HAP-1 (cell line): ENCODE data around the gene ASB4.

Experiments used
- DNase-seq, 2 experiments: peaks; one replicate each; pipeline ENCODE4 v3.0.0-alpha.2; 2016 to 2020; ENCODE audit warnings: low spot score in 2 of 2
- H3K27me3 ChIP-seq: fragments of 250-450 bp; sonication (Bioruptor Pico); 2 replicates; pipeline ENCODE4 v1.5.1; 2020; ENCODE audit warnings: low read depth, mild to moderate bottlenecking, moderate library complexity
- H3K36me3 ChIP-seq: fragments of 250-450 bp; sonication (Bioruptor Pico); replicated peaks from 2 replicates; pipeline ENCODE4 v1.5.1; 2020; ENCODE audit warnings: mild to moderate bottlenecking
- H3K4me1 ChIP-seq: fragments of 250-450 bp; sonication (Bioruptor Pico); 2 replicates; pipeline ENCODE4 v1.5.1; 2020; ENCODE audit warnings: mild to moderate bottlenecking
- H3K4me3 ChIP-seq: fragments of 250-450 bp; sonication (Bioruptor Pico); 2 replicates; pipeline ENCODE4 v1.5.1; 2020; ENCODE audit warnings: mild to moderate bottlenecking, moderate library complexity
- H3K9me3 ChIP-seq: fragments of 250-450 bp; sonication (Bioruptor Pico); 2 replicates; pipeline ENCODE4 v1.5.1; 2020; ENCODE audit warnings: mild to moderate bottlenecking, moderate library complexity
- in situ Hi-C: fragments of 300-500 bp; cut with MboI; formaldehyde crosslinking; loops from 3 replicates; pipeline ENCODE4 v1.14.3; 2020; ENCODE audit warnings: low sequenced_read_pairs, inconsistent platforms, mixed read lengths

The ASB4 gene

DNA sequence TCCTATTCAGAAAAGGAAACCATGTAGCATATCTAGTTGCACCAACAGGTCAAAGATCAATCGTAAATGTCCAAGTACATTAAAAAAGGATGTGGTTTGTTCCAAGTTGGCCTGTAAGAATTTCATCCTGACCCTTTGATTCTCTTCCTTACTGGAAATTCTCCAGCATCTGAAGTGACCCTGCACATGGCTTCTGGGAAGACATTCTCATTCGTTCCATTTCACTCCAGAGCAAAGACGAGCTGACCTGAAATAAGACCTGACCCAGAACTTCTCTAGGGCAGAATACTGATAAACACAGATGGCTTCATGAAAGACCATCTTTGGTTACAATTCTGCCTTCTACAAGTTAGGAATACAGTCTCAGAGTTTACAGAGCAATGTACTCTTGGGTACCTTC is 39.8 kb downstream of the ASB4 start:
- no peaks in the 10 kb centered on the region for H3K36me3 ChIP-seq
- in situ Hi-C loops, result loop anchor here (25.0 kb wide), 1 partner anchor 337 kb away; no protein-coding TSS in a partner anchor
- no peak overlapping the region for H3K4me3 ChIP-seq
- no peak for DNase-seq
- peaks cover 24% of the 10 kb centered on the region for H3K27me3 ChIP-seq
- no peaks in the 10 kb centered on the region for H3K9me3 ChIP-seq
- no peaks in the 10 kb centered on the region for H3K4me1 ChIP-seq

DNA sequence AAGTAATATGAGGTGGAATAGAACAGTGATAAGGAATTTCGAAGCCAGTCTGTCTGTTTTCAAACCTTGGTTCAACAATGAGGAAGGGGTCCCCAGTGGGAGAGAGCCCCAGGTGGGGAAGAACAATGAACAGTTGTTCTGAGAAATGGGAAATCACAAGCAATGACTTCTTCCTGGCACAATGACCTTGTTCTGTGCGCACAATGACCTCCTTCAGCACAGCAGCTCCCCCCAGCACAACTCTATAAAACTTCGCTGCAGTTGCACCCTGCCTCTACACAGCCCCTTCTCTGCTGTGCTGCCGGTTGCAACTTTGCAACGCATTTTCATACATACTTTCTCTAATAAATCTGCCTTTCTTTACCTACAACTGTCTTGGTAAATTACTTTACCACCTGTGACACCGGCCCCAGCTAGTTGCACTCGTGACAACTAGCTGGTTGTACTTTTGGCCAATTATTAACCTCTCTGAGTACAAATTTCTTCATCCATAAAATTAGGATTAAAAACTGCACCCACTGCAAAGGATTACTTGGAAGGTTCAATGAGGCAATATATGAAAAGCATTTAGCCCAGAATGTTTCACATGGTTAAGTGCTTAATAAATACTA is 40.5 kb downstream of the ASB4 start:
- no peaks in the 10 kb centered on the region for H3K36me3 ChIP-seq
- H3K27me3 ChIP-seq, result peaks cover 27% of the 10 kb centered on the region
- H3K4me3 ChIP-seq, result no peak overlapping the region
- DNase-seq, result no peak
- in situ Hi-C loops, result loop anchor here (25.0 kb wide), 1 partner anchor 336 kb away; no protein-coding TSS in a partner anchor
- H3K9me3 ChIP-seq, result no peaks in the 10 kb centered on the region
- H3K4me1 ChIP-seq, result no peaks in the 10 kb centered on the region

DNA sequence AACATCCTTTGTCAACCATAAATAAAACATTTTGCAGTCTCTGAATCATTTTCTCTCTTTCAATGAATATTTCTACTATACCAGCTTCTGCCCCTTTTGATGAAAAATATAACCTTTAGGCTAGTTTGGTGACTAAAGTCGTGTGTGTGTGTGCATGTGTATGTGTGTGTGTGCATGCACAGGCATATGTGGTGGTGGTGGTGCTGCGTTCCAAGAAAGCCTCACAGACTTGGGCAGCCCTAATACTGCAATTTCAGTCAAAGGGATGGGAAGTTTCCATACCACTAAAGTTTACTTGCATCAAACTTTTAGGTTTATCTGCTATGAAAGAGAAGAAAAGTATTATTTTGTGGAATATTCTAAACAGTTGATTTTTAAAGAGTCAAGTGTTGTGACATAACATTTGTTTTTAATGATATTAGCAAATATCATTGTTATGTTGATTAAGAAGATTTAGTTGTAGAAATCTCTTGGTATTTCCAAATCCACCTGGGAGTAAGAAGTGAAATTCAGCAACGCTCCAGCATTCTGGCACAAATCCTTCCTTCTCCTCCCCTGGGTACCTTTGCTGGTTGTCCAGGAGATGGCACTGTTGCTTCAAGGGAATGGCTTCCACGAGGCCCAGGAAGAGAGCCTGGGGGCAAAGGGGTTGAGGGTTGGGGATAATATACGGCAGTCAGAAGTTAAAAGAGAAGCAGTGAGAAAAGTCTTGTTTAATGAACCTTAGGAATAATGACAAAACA is 41.5 kb downstream of the ASB4 start:
- Histone ChIP-seq H3K27me3 (peaks cover 30% of the 10 kb centered on the region), H3K36me3 (no peaks in the 10 kb centered on the region), H3K9me3 (no peaks in the 10 kb centered on the region), H3K4me1 (no peaks in the 10 kb centered on the region), H3K4me3 (no peak overlapping the region)
- DNase-seq, result peak; percentile 59 to 82
- in situ Hi-C loops, result loop anchor here (25.0 kb wide), 1 partner anchor 335 kb away; no protein-coding TSS in a partner anchor

DNA sequence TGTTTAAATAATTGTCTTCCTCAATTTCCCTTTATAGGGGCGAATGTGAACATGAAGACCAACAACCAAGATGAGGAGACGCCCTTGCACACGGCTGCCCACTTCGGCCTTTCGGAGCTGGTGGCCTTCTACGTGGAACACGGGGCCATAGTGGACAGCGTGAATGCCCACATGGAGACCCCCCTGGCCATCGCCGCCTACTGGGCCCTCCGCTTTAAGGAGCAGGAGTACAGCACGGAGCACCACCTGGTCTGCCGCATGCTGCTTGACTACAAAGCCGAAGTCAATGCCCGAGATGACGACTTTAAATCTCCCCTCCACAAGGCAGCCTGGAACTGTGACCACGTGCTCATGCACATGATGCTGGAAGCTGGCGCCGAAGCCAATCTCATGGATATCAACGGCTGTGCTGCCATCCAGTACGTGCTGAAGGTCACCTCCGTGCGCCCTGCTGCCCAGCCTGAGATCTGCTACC is 42.1 kb downstream of the ASB4 start:
- Histone ChIP-seq H3K36me3 (no peaks in the 10 kb centered on the region), H3K9me3 (no peaks in the 10 kb centered on the region), H3K27me3 (peaks cover 34% of the 10 kb centered on the region), H3K4me3 (no peak overlapping the region), H3K4me1 (no peaks in the 10 kb centered on the region)
- DNase-seq, result no peak
- in situ Hi-C loops, result loop anchor here (25.0 kb wide), 1 partner anchor 334 kb away; no protein-coding TSS in a partner anchor

DNA sequence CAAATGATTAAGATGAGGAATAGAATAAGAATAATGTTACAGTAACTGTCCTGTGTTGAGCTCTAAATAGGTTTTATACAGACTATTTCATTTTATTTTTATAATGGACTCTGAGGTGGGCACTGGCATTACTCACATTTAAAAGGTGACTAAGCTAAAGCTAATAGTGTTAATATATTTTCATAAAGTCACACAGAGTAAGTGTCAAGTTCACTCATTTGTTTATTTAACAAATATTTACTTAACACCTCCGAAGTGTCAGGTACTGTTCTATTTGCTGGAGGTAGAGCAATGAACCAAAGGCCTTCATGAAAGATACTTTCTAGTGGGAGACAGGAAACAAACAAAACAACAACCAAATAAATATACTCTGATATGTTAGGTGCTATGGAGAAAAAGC is 44.0 kb downstream of the ASB4 start:
- H3K36me3 ChIP-seq, result no peaks in the 10 kb centered on the region
- peaks cover 30% of the 10 kb centered on the region for H3K27me3 ChIP-seq
- H3K4me3 ChIP-seq, result no peak overlapping the region
- no peaks in the 10 kb centered on the region for H3K9me3 ChIP-seq
- H3K4me1 ChIP-seq, result no peaks in the 10 kb centered on the region
- no peak for DNase-seq
- in situ Hi-C loops, result loop anchor here (25.0 kb wide), 1 partner anchor 333 kb away; no protein-coding TSS in a partner anchor

DNA sequence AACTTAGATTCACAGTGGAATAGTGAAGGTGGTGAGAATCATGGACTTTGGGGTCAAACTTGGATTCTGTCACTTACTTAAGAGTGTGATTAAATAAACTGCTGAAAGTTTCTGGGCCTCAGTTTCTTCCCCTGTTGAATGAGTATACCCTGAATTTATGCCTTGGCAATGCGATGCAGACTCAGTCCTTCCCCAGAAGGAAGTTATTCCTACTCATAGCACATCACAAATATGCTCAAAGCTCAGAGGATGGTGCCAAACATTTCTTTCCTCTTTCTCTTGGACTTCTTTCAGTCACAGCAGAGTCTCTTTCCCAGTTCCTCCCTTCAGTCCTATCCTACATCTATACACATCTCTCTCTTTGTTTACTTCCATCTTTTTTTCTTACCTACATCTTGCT is 45.1 kb downstream of the ASB4 start:
- peaks cover 21% of the 10 kb centered on the region for H3K27me3 ChIP-seq
- H3K4me3 ChIP-seq, result no peak overlapping the region
- DNase-seq, result no peak
- no peaks in the 10 kb centered on the region for H3K36me3 ChIP-seq
- H3K4me1 ChIP-seq, result no peaks in the 10 kb centered on the region
- H3K9me3 ChIP-seq, result no peaks in the 10 kb centered on the region
- in situ Hi-C loops, result loop anchor here (25.0 kb wide), 1 partner anchor 331 kb away; no protein-coding TSS in a partner anchor

DNA sequence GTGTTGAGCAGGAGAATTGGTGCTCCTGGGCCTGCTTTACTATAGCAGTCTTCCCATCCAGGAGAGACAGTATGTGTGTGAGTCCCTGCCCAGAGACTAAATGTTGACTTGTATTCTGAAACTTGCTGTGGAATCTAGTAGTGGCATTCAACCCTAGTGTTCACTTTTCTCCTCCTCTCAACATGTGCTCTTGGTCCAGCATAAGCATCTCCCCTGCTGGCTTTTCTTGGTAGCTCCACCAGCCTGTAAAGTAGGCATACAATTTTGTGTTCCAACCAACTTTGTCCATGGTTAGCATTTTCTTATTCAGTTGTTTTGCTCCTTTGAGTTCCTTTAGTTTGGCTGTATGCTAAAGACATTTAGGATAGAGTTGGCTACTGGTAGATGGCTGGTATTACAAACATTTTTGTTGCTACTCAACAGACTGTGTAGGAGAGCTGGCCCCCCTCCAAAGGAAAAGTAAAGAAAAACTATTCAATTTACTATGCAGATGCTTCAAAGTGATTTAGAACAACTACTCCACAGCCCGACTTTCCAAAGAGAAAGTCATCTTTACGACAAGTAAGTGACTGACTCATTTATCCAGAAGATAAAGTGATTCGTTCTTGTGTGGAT is 46.0 kb downstream of the ASB4 start:
- H3K4me1 ChIP-seq, result no peaks in the 10 kb centered on the region
- in situ Hi-C loops, result loop anchor here (25.0 kb wide), 1 partner anchor 331 kb away; no protein-coding TSS in a partner anchor
- no peaks in the 10 kb centered on the region for H3K9me3 ChIP-seq
- peaks cover 20% of the 10 kb centered on the region for H3K27me3 ChIP-seq
- H3K36me3 ChIP-seq, result no peaks in the 10 kb centered on the region
- H3K4me3 ChIP-seq, result no peak overlapping the region
- DNase-seq, result no peak

DNA sequence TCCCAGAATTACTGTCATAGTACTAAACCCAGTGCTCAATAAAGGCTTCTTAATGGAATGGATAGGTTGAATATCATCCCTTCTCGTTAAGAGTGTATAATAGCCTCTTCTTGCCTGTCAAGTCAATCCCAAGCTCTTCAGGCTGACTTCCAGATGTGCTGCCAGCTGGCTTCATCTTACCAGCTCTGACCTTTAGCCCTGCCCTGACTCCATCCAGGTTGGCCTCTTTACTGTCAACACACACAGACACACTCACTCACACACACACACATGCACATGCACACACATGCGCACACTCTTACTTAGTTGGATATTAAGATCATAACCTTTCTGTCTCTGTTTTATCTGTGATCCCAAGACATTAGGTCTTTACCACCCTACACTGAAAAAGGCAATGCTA is 49.1 kb downstream of the ASB4 start:
- Histone ChIP-seq H3K36me3 (no peaks in the 10 kb centered on the region), H3K27me3 (peaks cover 17% of the 10 kb centered on the region), H3K4me3 (no peak overlapping the region), H3K4me1 (no peaks in the 10 kb centered on the region), H3K9me3 (no peaks in the 10 kb centered on the region)
- in situ Hi-C loops, result loop anchor here (5.0 to 25.0 kb wide), 2 partner anchors 148 to 328 kb away; no protein-coding TSS in a partner anchor
- DNase-seq, result peak in 1 of 2 experiments; percentile 22

DNA sequence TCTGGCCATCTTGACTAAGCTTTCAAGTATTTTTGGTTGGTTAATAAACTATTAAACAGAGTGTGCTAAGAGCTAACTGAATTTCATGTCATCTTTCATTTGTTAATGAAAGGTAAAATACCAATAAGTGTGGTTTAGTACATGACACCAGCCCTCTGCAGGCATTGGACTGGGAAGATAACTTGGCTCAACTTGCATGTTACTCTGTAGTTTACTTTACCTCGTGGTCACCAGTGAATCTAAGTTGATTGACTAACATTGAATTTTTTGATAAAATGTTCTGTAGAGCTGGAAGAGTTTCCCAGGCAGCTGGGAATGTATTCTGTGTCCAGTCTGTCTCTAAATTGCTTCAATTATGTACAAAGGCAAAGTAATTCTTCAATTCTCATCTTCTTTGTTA is 49.9 kb downstream of the ASB4 start:
- no peak for DNase-seq
- H3K4me3 ChIP-seq, result no peak overlapping the region
- peaks cover 22% of the 10 kb centered on the region for H3K27me3 ChIP-seq
- no peaks in the 10 kb centered on the region for H3K4me1 ChIP-seq
- no peaks in the 10 kb centered on the region for H3K9me3 ChIP-seq
- H3K36me3 ChIP-seq, result no peaks in the 10 kb centered on the region
- in situ Hi-C loops, result loop anchor here (5.0 to 25.0 kb wide), 2 partner anchors 147 to 327 kb away; no protein-coding TSS in a partner anchor

DNA sequence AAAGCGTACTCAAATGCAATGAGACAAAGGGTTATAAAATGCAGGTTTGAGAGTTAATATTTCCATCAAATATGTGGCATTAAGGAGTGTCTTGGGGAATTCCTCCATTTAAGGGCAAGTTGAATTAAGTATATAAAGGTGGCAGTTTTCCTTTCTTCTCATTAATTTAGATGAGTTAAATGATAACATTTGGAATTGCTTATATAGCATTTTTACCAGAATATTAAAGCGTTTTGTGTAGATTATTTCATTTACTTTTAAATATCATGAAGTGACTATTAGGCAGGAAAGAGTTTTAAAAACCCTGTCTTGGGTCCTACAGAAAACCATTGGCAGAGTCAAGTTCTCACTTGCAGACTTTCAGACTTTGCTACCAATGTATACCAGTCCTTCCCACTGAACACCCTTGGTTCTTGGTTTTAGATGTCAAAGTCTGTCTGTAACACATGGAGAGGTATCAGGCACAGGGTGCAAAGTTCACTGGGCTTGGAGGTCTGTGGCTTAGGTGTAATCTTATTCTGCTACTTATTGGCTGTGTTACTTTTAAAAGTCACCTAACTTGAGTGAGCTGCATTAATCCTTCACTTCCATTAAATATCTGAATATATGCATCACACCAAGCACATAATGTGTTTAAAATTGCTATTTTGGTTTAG is 51.0 kb downstream of the ASB4 start:
- H3K36me3 ChIP-seq, result no peaks in the 10 kb centered on the region
- H3K27me3 ChIP-seq, result peaks cover 22% of the 10 kb centered on the region
- H3K4me1 ChIP-seq, result no peaks in the 10 kb centered on the region
- H3K9me3 ChIP-seq, result no peaks in the 10 kb centered on the region
- DNase-seq, result no peak
- in situ Hi-C loops, result loop anchor here (5.0 to 25.0 kb wide), 2 partner anchors 146 to 326 kb away; no protein-coding TSS in a partner anchor
- H3K4me3 ChIP-seq, result no peak overlapping the region

DNA sequence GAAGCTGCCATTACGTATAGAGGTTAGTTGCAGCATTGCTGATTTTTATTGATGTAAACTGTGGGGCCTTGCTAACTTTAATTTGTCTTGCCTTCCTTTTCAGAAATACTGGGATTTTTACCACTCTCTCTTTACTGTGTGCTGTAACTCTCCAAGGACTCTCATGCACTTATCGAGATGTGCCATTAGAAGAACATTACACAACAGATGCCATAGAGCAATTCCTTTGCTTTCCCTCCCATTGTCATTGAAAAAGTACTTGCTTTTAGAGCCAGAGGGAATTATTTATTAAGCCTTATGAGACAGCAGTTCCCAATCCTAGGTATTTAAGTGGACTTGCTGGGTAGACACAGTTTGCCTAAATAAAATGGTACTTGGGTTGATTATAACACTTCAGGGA is 51.7 kb downstream of the ASB4 start:
- no peak overlapping the region for H3K4me3 ChIP-seq
- no peak for DNase-seq
- no peaks in the 10 kb centered on the region for H3K4me1 ChIP-seq
- in situ Hi-C loops, result loop anchor here (5.0 to 25.0 kb wide), 2 partner anchors 145 to 325 kb away; no protein-coding TSS in a partner anchor
- no peaks in the 10 kb centered on the region for H3K9me3 ChIP-seq
- H3K36me3 ChIP-seq, result no peaks in the 10 kb centered on the region
- H3K27me3 ChIP-seq, result peaks cover 17% of the 10 kb centered on the region

DNA sequence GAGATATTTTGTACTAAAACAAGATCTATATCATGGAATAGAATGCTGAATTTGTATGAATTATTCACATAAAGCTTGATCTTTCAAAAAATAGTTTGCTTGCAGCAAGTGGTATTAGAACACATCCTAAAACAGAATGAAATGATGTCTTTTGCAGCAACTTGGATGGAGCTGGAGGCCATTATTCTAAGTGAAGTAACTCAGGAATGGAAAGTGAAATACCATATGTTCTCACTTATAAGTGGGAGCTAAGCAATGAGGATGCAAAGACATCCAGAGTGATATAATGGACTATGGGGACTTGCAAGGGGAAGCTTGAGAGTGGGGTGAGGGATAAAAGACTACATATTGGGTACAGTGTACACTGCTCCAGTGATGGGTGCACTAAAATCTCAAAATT is 53.7 kb downstream of the ASB4 start:
- in situ Hi-C loops, result loop anchor here (5.0 to 25.0 kb wide), 2 partner anchors 143 to 323 kb away; no protein-coding TSS in a partner anchor
- Histone ChIP-seq H3K36me3 (no peaks in the 10 kb centered on the region), H3K4me1 (no peaks in the 10 kb centered on the region), H3K9me3 (no peaks in the 10 kb centered on the region), H3K4me3 (no peak overlapping the region), H3K27me3 (peaks cover 11% of the 10 kb centered on the region; the same call in 1 of the 2 replicates)
- no peak for DNase-seq

DNA sequence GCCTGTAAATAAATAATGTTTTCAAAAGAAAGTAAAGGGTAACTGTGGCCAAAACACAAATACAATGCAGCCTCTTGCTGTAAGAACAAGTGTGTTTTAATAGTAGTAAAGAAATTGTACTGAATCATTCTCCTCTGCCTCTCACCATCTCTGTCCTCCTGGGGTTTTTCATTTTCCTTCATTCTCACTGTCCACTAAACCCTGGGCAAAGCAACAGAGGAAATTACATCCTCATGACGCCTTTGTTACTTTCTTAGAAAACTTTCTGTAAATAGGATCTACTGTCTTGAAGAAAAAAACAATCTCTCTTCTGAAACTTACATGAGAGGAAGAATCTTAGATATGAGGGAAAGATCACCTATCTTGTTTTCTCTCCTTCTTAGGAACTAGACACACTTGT is 54.6 kb downstream of the ASB4 start:
- Histone ChIP-seq H3K27me3 (peaks cover 11% of the 10 kb centered on the region; the same call in 1 of the 2 replicates), H3K4me3 (no peak overlapping the region), H3K4me1 (no peaks in the 10 kb centered on the region), H3K9me3 (no peaks in the 10 kb centered on the region), H3K36me3 (no peaks in the 10 kb centered on the region)
- no peak for DNase-seq
- in situ Hi-C loops, result loop anchor here (25.0 kb wide), 1 partner anchor 322 kb away; no protein-coding TSS in a partner anchor
